Left lung (tissue), 10 donors: ENCODE measurements around the gene IFT81. TPM values are rescaled to one million over a fixed set of nuclear protein-coding genes. Genes with fewer than 3 reads are reported as not detected.

Source experiments
- ATAC-seq: fragments of 200-7000 bp; cut with Tn5 transposase; one replicate; pipeline ENCODE4 v1.9.1; 2020; ENCODE audit warnings: moderate library complexity
- DNase-seq, 4 donors: peaks; one replicate each; pipeline ENCODE4 v3.0.0-alpha.2; 2013 to 2020
- H3K27ac ChIP-seq, 2 donors: fragments of 200-600 bp; sonication (generic) in 1 of 2; one replicate each; pipeline versions ENCODE4 v1.5.0 to v1.8.0; 2020 to 2021
- H3K27me3 ChIP-seq, 2 donors: fragments of 200-600 bp; sonication (generic) in 1 of 2; one replicate each; pipeline versions ENCODE4 v1.5.0 to v1.8.0; 2020 to 2021
- H3K36me3 ChIP-seq, 2 donors: fragments of 200-600 bp; sonication (generic) in 1 of 2; one replicate each; pipeline versions ENCODE4 v1.5.0 to v1.8.0; 2020 to 2021
- H3K4me1 ChIP-seq, 2 donors: fragments of 200-600 bp; one replicate each; pipeline ENCODE4 v1.8.0; 2021
- H3K4me3 ChIP-seq, 2 donors: fragments of 200-600 bp; sonication (generic) in 1 of 2; one replicate each; pipeline versions ENCODE4 v1.5.0 to v1.8.0; 2020 to 2021; ENCODE audit warnings: mild to moderate bottlenecking in 1 of 2
- H3K9me3 ChIP-seq, 2 donors: fragments of 200-600 bp; sonication (generic) in 1 of 2; one replicate each; pipeline versions ENCODE4 v1.5.0 to v1.8.0; 2020 to 2021
- intact Hi-C, 2 donors: fragments of 100-400 bp; cut with DNase I; formaldehyde crosslinking; loops; one replicate each; pipeline versions ENCODE4 v1.11.2 to v1.14.2; 2022
- polyA plus RNA-seq, 6 donors: library from polyadenylated mRNA; unstranded; fragments of 120-200 nt; gene quantifications; one replicate each; pipeline ENCODE4 v1.2.1, GENCODE V29; 2013; ENCODE audit not compliant: insufficient read length in 6 of 6
- total RNA-seq, 2 donors: library from RNA; stranded (reverse); fragmentation: NEBNext Ultra II Directional; extraction: Animal tissue kit (Norgen Biotek cat#: 25700); gene quantifications; one replicate each; pipeline ENCODE4 v1.2.1, GENCODE V29; 2021
- TF ChIP-seq, protein P1 (sequence below), 2 donors: fragments of 200-600 bp; sonication (generic) in 1 of 2; IDR thresholded peaks; one replicate each; pipeline versions ENCODE4 v1.5.0 to v1.8.0; 2021; ENCODE audit warnings: antibody characterized with exemption in 2 of 2
- donor health status: DM: no; HTN: yes; CAD: no.
- donor health status: DM: no; HTN: no; CAD: no.

IFT81 gene
- total and polyA plus RNA-seq, 8 donors = 11.0 to 47.6 (median 40.8) TPM

DNA sequence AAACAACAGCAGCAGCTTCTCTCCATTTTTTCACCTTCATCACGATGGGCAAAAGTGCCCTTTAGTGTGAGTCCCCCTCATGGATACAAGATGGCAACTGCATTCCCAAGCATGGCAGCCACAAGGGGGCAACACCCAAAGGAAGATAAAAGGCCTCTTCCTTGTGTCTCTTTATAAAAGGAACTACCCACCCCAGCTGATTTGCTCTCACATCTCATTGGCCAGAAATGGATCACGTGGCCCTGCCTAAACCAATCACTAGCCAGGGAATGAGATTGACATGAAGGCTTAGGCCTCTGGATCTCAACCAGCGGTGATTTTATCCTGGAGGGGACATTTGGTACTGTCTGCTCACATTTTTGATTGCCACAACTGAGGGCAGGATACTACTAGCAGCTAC lies 21.9 kb upstream of the IFT81 start:
- Histone ChIP-seq H3K4me3 (no peak overlapping the region), H3K9me3 (no peaks in the 10 kb centered on the region), H3K36me3 (no peaks in the 10 kb centered on the region), H3K27ac (no peak overlapping the region), H3K27me3 (no peaks in the 10 kb centered on the region), H3K4me1 (peaks cover 0 to 19% of the 10 kb centered on the region in 2 donors)
- TF ChIP-seq, protein P1, sequence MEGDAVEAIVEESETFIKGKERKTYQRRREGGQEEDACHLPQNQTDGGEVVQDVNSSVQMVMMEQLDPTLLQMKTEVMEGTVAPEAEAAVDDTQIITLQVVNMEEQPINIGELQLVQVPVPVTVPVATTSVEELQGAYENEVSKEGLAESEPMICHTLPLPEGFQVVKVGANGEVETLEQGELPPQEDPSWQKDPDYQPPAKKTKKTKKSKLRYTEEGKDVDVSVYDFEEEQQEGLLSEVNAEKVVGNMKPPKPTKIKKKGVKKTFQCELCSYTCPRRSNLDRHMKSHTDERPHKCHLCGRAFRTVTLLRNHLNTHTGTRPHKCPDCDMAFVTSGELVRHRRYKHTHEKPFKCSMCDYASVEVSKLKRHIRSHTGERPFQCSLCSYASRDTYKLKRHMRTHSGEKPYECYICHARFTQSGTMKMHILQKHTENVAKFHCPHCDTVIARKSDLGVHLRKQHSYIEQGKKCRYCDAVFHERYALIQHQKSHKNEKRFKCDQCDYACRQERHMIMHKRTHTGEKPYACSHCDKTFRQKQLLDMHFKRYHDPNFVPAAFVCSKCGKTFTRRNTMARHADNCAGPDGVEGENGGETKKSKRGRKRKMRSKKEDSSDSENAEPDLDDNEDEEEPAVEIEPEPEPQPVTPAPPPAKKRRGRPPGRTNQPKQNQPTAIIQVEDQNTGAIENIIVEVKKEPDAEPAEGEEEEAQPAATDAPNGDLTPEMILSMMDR (IDR thresholded peaks at IDR 0.05) = no peak
- ATAC-seq (no peak), DNase-seq (no peak)
- intact Hi-C loops = loop anchor here in 1 of 2 donors (10.0 kb wide), 1 partner anchor 333 kb away; no protein-coding TSS in a partner anchor

GRCh38 chr12:110104188-110105094 lies 19.7 kb upstream of the IFT81 start:
- ATAC-seq (no peak), DNase-seq (peak in 2 of 4 donors; percentile 70 to 78)
- peak overlapping the region in 1 of 2 donors; percentile 64 for H3K27ac ChIP-seq

DNA sequence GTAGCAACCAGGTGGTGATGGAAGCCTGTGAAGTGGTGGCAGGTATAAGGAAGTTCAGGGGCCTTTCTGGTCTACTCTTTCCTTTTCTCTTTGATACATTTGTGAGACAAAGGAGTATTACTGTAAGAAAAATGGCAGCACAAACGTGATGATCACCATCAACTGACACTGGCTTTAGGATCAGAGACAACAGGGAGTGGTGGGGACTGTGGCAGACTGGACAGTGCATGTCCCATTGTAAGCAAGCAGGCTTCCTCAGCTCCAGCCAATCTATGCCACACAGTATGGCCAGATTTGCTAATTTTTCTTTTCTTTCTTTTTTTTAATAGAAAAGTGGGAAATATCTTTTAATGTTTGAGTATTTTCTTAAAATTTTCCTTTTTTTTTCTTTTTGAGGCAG lies 19.0 kb upstream of the IFT81 start:
- no peaks in the 10 kb centered on the region for H3K36me3 ChIP-seq
- no peaks in the 10 kb centered on the region for H3K27me3 ChIP-seq
- peak overlapping the region in 1 of 2 donors; percentile 64 for H3K27ac ChIP-seq
- DNase-seq (no peak), ATAC-seq (no peak)
- TF ChIP-seq, protein P1 (IDR thresholded peaks at IDR 0.05) = no peak
- no peaks in the 10 kb centered on the region for H3K9me3 ChIP-seq
- H3K4me3 ChIP-seq = no peak overlapping the region
- intact Hi-C loops = loop anchor here in 1 of 2 donors (10.0 kb wide), 1 partner anchor 330 kb away; no protein-coding TSS in a partner anchor
- peaks cover 11 to 33% of the 10 kb centered on the region in 2 donors for H3K4me1 ChIP-seq

More at GRCh38 chr12:110104188-110105094, 19.7 kb upstream of the IFT81 start:
- Histone ChIP-seq H3K27me3 (no peaks in the 10 kb centered on the region), H3K9me3 (no peaks in the 10 kb centered on the region), H3K4me3 (no peak overlapping the region), H3K36me3 (no peaks in the 10 kb centered on the region), H3K4me1 (peaks cover 7 to 33% of the 10 kb centered on the region in 2 donors)
- intact Hi-C loops = loop anchor here in 1 of 2 donors (10.0 kb wide), 1 partner anchor 330 kb away; no protein-coding TSS in a partner anchor
- TF ChIP-seq, protein P1 (IDR thresholded peaks at IDR 0.05) = no peak

DNA sequence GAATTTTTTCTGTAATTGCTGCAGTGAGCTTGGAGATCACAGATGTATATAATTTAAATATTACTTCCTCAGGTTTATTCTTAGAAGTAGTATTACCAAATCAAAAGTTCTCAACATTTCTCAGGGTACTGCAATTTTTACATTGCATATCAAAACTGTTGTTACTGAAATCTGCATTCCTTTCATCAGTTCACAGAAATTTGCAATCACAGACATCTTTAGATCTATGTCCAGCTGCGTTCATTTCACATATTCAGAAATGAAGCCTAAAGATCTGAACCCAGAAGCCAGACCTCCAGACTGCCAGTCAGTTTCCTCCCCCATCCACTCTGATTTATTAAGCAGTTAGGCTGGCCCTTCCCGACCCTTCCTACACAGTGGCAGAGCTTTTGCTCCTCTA lies 18.2 kb upstream of the IFT81 start:
- no peak overlapping the region for H3K4me3 ChIP-seq
- DNase-seq (no peak), ATAC-seq (no peak)
- TF ChIP-seq, protein P1 (IDR thresholded peaks at IDR 0.05) = no peak
- intact Hi-C loops = loop anchor here in 1 of 2 donors (10.0 kb wide), 1 partner anchor 329 kb away; no protein-coding TSS in a partner anchor
- H3K4me1 ChIP-seq = peaks cover 12 to 27% of the 10 kb centered on the region in 2 donors
- H3K9me3 ChIP-seq = no peaks in the 10 kb centered on the region
- H3K27ac ChIP-seq = no peak overlapping the region
- no peaks in the 10 kb centered on the region for H3K27me3 ChIP-seq
- no peaks in the 10 kb centered on the region for H3K36me3 ChIP-seq
